Astrocyte (in vitro differentiated cells and primary cell): ENCODE results near the gene AZU1. TPM values are rescaled to one million over a fixed set of nuclear protein-coding genes. Genes with fewer than 3 reads are reported as not detected.

ENCODE experiments used
- DNase-seq: peaks from one replicate; pipeline ENCODE4 v3.0.0-alpha.2; 2010; ENCODE audit warnings: low read depth
- FAIRE-seq: peaks from 2 replicates; lab custom pipeline; 2011; peaks lifted over from hg19 to GRCh38; lab: Jason Lieb, UNC
- H2AFZ ChIP-seq: 2 replicates; pipeline ENCODE4 v1.6.0; 2012; ENCODE audit warnings: low read depth, low read length, inconsistent platforms
- H3K27ac ChIP-seq: 2 replicates; pipeline ENCODE4 v1.5.1; 2011; ENCODE audit warnings: low read depth, low read length, inconsistent platforms
- H3K27me3 ChIP-seq: 2 replicates; pipeline ENCODE4 v1.6.0; 2011; ENCODE audit warnings: low read length, inconsistent platforms; ENCODE audit not compliant: insufficient read depth
- H3K36me3 ChIP-seq: 2 replicates; pipeline ENCODE4 v1.5.1; 2011; ENCODE audit warnings: low read length, inconsistent platforms; ENCODE audit not compliant: insufficient read depth
- H3K4me1 ChIP-seq: 2 replicates; pipeline ENCODE4 v1.5.1; 2011; ENCODE audit warnings: low read length, inconsistent platforms; ENCODE audit not compliant: insufficient read depth
- H3K4me2 ChIP-seq: 2 replicates; pipeline ENCODE4 v1.6.0; 2012; ENCODE audit warnings: low read length, inconsistent platforms
- H3K4me3 ChIP-seq: 2 replicates; pipeline ENCODE4 v1.5.1; 2011; ENCODE audit warnings: low read depth, mild to moderate bottlenecking, low read length, inconsistent platforms; ENCODE audit not compliant: insufficient read depth
- H3K79me2 ChIP-seq: 2 replicates; pipeline ENCODE4 v1.6.0; 2012; ENCODE audit warnings: mild to moderate bottlenecking, low read length, inconsistent platforms; ENCODE audit not compliant: insufficient read depth
- H3K9ac ChIP-seq: 2 replicates; pipeline ENCODE4 v1.6.0; 2012; ENCODE audit warnings: mild to moderate bottlenecking, low read length, inconsistent platforms
- H3K9me3 ChIP-seq: 2 replicates; pipeline ENCODE4 v1.5.1; 2012; ENCODE audit warnings: low read depth, mild to moderate bottlenecking, low read length, inconsistent platforms; ENCODE audit not compliant: insufficient read depth
- H4K20me1 ChIP-seq: 2 replicates; pipeline ENCODE4 v1.6.0; 2012; ENCODE audit warnings: low read length, inconsistent platforms; ENCODE audit not compliant: insufficient read depth
- H3K27ac Mint-ChIP-seq: one replicate; pipeline ENCODE4 v1.8.0; 2021; ENCODE audit warnings: mild to moderate bottlenecking, mixed read lengths; ENCODE audit not compliant: unreplicated experiment
- H3K27me3 Mint-ChIP-seq: one replicate; pipeline ENCODE4 v1.8.0; 2021; ENCODE audit warnings: low read depth, mixed read lengths; ENCODE audit not compliant: unreplicated experiment
- H3K36me3 Mint-ChIP-seq: one replicate; pipeline ENCODE4 v1.8.0; 2021; ENCODE audit warnings: low read depth, mixed read lengths; ENCODE audit not compliant: unreplicated experiment
- H3K4me1 Mint-ChIP-seq: one replicate; pipeline ENCODE4 v1.8.0; 2021; ENCODE audit warnings: low read depth, mixed read lengths; ENCODE audit not compliant: unreplicated experiment
- H3K4me3 Mint-ChIP-seq: one replicate; pipeline ENCODE4 v1.8.0; 2021; ENCODE audit warnings: mild to moderate bottlenecking, moderate library complexity, mixed read lengths; ENCODE audit not compliant: unreplicated experiment
- H3K9me3 Mint-ChIP-seq: one replicate; pipeline ENCODE4 v1.8.0; 2021; ENCODE audit warnings: mild to moderate bottlenecking, mixed read lengths; ENCODE audit not compliant: unreplicated experiment
- EZH2 ChIP-seq: IDR thresholded peaks from 2 replicates; pipeline ENCODE4 v1.6.1; 2012; ENCODE audit warnings: mild to moderate bottlenecking, low read length, inconsistent platforms; ENCODE audit not compliant: insufficient read depth
- total RNA-seq: library from RNA; stranded (reverse); gene quantifications from 2 replicates; pipeline ENCODE4 v1.2.1, GENCODE V29; 2021
- TF ChIP-seq, protein P1 (sequence below): IDR thresholded peaks from 2 replicates; pipeline ENCODE4 v1.5.1; 2011; ENCODE audit warnings: low read depth, mild to moderate bottlenecking, inconsistent platforms, low read length, moderate library complexity; ENCODE audit not compliant: insufficient read depth

AZU1 gene
- total RNA-seq, 1 donor from 2014 or later, result 1.00 TPM

DNA sequence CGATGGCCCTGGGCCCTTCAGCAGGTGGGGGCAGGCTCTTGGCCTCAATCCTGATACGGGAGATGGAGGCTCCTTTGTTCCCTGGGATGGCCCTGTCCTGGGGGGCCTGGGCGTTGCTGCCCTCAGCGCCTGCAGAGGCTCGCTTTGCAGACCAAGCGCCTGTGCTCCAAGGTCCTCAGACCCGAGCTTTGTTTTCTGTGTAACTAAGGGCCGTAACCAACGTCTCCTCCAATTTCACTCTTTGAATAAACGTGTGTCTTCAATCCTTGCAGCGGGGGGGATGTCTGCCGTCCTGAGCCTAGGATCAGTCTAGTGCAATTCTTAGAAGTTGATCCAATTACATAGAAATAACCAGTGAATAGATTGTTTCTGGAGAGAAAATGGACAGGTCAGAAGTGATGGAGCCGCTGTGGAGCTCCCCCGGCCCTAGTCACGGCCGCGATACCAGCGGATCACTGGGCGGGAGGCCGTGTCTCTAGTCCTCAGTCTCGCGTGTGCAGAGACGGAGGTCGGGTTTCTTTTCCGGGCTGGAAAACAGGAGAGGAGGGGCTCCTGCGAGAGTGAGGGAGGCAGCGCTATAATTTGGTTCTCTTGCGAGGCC lies 25.0 kb upstream of the AZU1 start:
- DNase-seq (no peak), FAIRE-seq (no peak)
- TF ChIP-seq, protein P1, sequence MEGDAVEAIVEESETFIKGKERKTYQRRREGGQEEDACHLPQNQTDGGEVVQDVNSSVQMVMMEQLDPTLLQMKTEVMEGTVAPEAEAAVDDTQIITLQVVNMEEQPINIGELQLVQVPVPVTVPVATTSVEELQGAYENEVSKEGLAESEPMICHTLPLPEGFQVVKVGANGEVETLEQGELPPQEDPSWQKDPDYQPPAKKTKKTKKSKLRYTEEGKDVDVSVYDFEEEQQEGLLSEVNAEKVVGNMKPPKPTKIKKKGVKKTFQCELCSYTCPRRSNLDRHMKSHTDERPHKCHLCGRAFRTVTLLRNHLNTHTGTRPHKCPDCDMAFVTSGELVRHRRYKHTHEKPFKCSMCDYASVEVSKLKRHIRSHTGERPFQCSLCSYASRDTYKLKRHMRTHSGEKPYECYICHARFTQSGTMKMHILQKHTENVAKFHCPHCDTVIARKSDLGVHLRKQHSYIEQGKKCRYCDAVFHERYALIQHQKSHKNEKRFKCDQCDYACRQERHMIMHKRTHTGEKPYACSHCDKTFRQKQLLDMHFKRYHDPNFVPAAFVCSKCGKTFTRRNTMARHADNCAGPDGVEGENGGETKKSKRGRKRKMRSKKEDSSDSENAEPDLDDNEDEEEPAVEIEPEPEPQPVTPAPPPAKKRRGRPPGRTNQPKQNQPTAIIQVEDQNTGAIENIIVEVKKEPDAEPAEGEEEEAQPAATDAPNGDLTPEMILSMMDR, result no peak
- TF ChIP-seq EZH2, result no peak
- peaks cover 13% of the 10 kb centered on the region for H3K36me3 Mint-ChIP-seq
- no peaks in the 10 kb centered on the region for H3K9me3 Mint-ChIP-seq
- Histone ChIP-seq H3K4me3 (peak overlapping the region; percentile 57), H3K4me2 (peak overlapping the region; percentile 91), H3K9ac (peak overlapping the region; percentile 66), H3K36me3 (peaks cover 34% of the 10 kb centered on the region), H4K20me1 (peaks cover 97% of the 10 kb centered on the region), H3K27me3 (no peaks in the 10 kb centered on the region), H2AFZ (no peak overlapping the region), H3K4me1 (peaks cover 37% of the 10 kb centered on the region), H3K79me2 (peaks cover 98% of the 10 kb centered on the region), H3K9me3 (no peaks in the 10 kb centered on the region), H3K27ac (peak overlapping the region; percentile 37)
- peaks cover 19% of the 10 kb centered on the region for H3K4me1 Mint-ChIP-seq
- peak overlapping the region; percentile 44 for H3K27ac Mint-ChIP-seq
- no peak overlapping the region for H3K4me3 Mint-ChIP-seq
- no peaks in the 10 kb centered on the region for H3K27me3 Mint-ChIP-seq

DNA sequence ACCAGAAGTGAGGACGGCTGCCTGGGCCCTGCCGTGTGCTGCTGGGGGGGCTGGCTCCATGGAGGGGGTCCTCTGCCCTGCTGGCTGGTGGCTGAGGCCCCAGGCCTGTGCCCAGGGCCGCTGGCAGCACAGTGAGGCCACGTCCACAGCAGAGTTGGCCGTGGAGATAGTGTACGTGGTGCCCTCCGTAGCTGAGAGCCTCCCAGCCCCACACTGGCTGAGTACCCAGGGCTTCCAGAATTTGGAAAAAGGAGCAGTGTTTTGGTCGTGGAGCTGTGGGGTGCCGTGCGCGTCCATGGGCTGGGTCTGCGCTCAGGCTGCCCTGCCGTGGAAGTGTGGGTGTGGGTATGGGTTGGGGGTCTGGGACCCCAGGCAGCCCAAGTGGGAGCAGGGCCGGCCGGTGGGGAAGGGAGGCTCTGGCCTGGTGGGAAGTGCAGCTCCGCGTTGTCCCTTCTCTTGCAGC lies 24.5 kb upstream of the AZU1 start:
- Histone ChIP-seq H3K4me3 (no peak overlapping the region), H3K4me1 (peaks cover 37% of the 10 kb centered on the region), H3K4me2 (peak overlapping the region; percentile 91), H3K27ac (no peak overlapping the region), H3K9ac (peak overlapping the region; percentile 66), H3K79me2 (peaks cover 100% of the 10 kb centered on the region), H4K20me1 (peaks cover 99% of the 10 kb centered on the region), H3K27me3 (no peaks in the 10 kb centered on the region), H2AFZ (no peak overlapping the region), H3K36me3 (peaks cover 38% of the 10 kb centered on the region), H3K9me3 (no peaks in the 10 kb centered on the region)
- Mint-ChIP-seq H3K4me1 (peaks cover 19% of the 10 kb centered on the region), H3K4me3 (no peak overlapping the region), H3K36me3 (peaks cover 15% of the 10 kb centered on the region), H3K27me3 (no peaks in the 10 kb centered on the region), H3K27ac (peak overlapping the region; percentile 12), H3K9me3 (no peaks in the 10 kb centered on the region)
- FAIRE-seq (no peak), DNase-seq (no peak)
- no peak for TF ChIP-seq EZH2
- TF ChIP-seq, protein P1, result no peak
